ENCODE measurements around the gene SLC4A4. TPM values are rescaled to one million over a fixed set of nuclear protein-coding genes. Genes with fewer than 3 reads are reported as not detected.

Gene SLC4A4
- total RNA-seq, 1 donor from 2014 or later, result 3.0 TPM

- peaks cover 5% of the 10 kb centered on the region for H3K9me3 ChIP-seq (ENCODE audit: insufficient read depth, low read depth, low read length)
- TF ChIP-seq, protein P1, sequence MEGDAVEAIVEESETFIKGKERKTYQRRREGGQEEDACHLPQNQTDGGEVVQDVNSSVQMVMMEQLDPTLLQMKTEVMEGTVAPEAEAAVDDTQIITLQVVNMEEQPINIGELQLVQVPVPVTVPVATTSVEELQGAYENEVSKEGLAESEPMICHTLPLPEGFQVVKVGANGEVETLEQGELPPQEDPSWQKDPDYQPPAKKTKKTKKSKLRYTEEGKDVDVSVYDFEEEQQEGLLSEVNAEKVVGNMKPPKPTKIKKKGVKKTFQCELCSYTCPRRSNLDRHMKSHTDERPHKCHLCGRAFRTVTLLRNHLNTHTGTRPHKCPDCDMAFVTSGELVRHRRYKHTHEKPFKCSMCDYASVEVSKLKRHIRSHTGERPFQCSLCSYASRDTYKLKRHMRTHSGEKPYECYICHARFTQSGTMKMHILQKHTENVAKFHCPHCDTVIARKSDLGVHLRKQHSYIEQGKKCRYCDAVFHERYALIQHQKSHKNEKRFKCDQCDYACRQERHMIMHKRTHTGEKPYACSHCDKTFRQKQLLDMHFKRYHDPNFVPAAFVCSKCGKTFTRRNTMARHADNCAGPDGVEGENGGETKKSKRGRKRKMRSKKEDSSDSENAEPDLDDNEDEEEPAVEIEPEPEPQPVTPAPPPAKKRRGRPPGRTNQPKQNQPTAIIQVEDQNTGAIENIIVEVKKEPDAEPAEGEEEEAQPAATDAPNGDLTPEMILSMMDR (IDR thresholded peaks at IDR 0.05; ENCODE audit: insufficient read depth, low read depth, low read length), result no peak
- TF ChIP-seq EZH2 (IDR thresholded peaks at IDR 0.05; ENCODE audit: insufficient read depth, low read length), result no peak
- peak overlapping the region; percentile 47 for H3K27ac ChIP-seq (ENCODE audit: low read depth, low read length)
- H3K36me3 Mint-ChIP-seq (ENCODE audit: low read depth, unreplicated experiment), result no peaks in the 10 kb centered on the region
- H4K20me1 ChIP-seq (ENCODE audit: insufficient read depth, low read length), result no peaks in the 10 kb centered on the region
- H2AFZ ChIP-seq (ENCODE audit: low read depth, low read length), result no peak overlapping the region
- peaks cover 13% of the 10 kb centered on the region for H3K4me1 Mint-ChIP-seq (ENCODE audit: low read depth, unreplicated experiment)
- DNase-seq (ENCODE audit: low read depth) (peak; percentile 73), FAIRE-seq (peak; percentile 56)
- peak overlapping the region; percentile 34 for H3K4me2 ChIP-seq (ENCODE audit: low read length)
- peak overlapping the region; percentile 74 for H3K27ac Mint-ChIP-seq (ENCODE audit: unreplicated experiment)
- H3K9ac ChIP-seq (ENCODE audit: low read length), result peak overlapping the region; percentile 12
- H3K27me3 Mint-ChIP-seq (ENCODE audit: low read depth, unreplicated experiment), result no peaks in the 10 kb centered on the region
- H3K36me3 ChIP-seq (ENCODE audit: insufficient read depth, low read length), result no peaks in the 10 kb centered on the region
- H3K27me3 ChIP-seq (ENCODE audit: insufficient read depth, low read length), result no peaks in the 10 kb centered on the region
- H3K9me3 Mint-ChIP-seq (ENCODE audit: unreplicated experiment), result peaks cover 3% of the 10 kb centered on the region
- peak overlapping the region; percentile 12 for H3K4me3 Mint-ChIP-seq (ENCODE audit: unreplicated experiment)
- no peaks in the 10 kb centered on the region for H3K79me2 ChIP-seq (ENCODE audit: insufficient read depth, low read length)
- H3K4me1 ChIP-seq (ENCODE audit: insufficient read depth, low read length), result peaks cover 11% of the 10 kb centered on the region
- H3K4me3 ChIP-seq (ENCODE audit: insufficient read depth, low read depth, low read length), result no peak overlapping the region
Observed at GRCh38 chr4:71607780-71608677, 269.2 kb downstream of the SLC4A4 start.

DNA sequence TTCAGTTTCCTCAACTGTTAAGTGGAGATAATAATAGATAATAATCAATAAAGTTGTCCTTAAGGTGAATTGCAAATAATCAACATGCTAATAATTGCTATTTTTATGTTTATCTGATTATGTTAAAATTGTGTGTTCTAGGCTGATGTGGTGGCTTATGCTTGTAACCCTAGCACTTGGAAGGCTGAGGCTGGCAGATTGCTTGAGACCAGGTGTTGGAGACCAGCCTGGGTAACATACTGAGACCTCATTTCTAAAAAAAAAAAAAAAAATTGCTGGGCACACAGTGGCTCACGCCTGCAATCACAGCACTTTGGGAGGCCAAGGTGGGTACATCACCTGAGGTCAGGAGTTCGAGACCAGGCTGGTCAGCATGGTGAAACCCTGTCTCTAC, 269.9 kb downstream of the SLC4A4 start:
- Histone ChIP-seq H3K4me1 (ENCODE audit: insufficient read depth, low read length) (peaks cover 11% of the 10 kb centered on the region), H3K9ac (ENCODE audit: low read length) (peak overlapping the region; percentile 12), H4K20me1 (ENCODE audit: insufficient read depth, low read length) (no peaks in the 10 kb centered on the region), H3K9me3 (ENCODE audit: insufficient read depth, low read depth, low read length) (peaks cover 5% of the 10 kb centered on the region), H3K4me2 (ENCODE audit: low read length) (peak overlapping the region; percentile 34), H3K4me3 (ENCODE audit: insufficient read depth, low read depth, low read length) (no peak overlapping the region), H3K27me3 (ENCODE audit: insufficient read depth, low read length) (no peaks in the 10 kb centered on the region), H3K27ac (ENCODE audit: low read depth, low read length) (peak overlapping the region; percentile 47), H3K36me3 (ENCODE audit: insufficient read depth, low read length) (no peaks in the 10 kb centered on the region), H3K79me2 (ENCODE audit: insufficient read depth, low read length) (no peaks in the 10 kb centered on the region), H2AFZ (ENCODE audit: low read depth, low read length) (no peak overlapping the region)
- FAIRE-seq (no peak), DNase-seq (ENCODE audit: low read depth) (no peak)
- peak overlapping the region; percentile 74 for H3K27ac Mint-ChIP-seq (ENCODE audit: unreplicated experiment)
- H3K4me3 Mint-ChIP-seq (ENCODE audit: unreplicated experiment), result peak overlapping the region; percentile 12
- H3K27me3 Mint-ChIP-seq (ENCODE audit: low read depth, unreplicated experiment), result no peaks in the 10 kb centered on the region
- peaks cover 11% of the 10 kb centered on the region for H3K4me1 Mint-ChIP-seq (ENCODE audit: low read depth, unreplicated experiment)
- TF ChIP-seq, protein P1 (IDR thresholded peaks at IDR 0.05; ENCODE audit: insufficient read depth, low read depth, low read length), result no peak
- TF ChIP-seq EZH2 (IDR thresholded peaks at IDR 0.05; ENCODE audit: insufficient read depth, low read length), result no peak
- no peaks in the 10 kb centered on the region for H3K36me3 Mint-ChIP-seq (ENCODE audit: low read depth, unreplicated experiment)
- peaks cover 3% of the 10 kb centered on the region for H3K9me3 Mint-ChIP-seq (ENCODE audit: unreplicated experiment)

DNA sequence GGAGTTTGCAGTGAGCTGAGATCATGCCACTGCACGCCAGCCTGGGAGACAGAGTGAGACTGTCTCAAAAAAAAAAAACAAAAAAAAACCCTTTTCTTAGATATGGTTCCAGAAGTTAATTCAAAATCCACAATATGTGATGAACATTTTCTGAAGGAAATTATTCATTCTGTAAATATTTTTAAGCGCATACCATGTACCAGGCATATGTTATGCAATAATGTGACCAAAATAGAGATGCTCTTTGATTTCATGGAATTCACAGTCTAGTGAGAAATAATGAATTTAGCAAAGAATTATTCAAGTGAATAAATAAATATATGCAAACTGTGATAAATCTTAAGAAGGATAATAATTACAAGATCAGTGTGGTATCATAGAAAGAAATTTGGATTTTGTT, 270.3 kb downstream of the SLC4A4 start:
- DNase-seq (ENCODE audit: low read depth) (no peak), FAIRE-seq (no peak)
- Histone ChIP-seq H3K36me3 (ENCODE audit: insufficient read depth, low read length) (no peaks in the 10 kb centered on the region), H3K9me3 (ENCODE audit: insufficient read depth, low read depth, low read length) (peaks cover 5% of the 10 kb centered on the region), H3K79me2 (ENCODE audit: insufficient read depth, low read length) (no peaks in the 10 kb centered on the region), H3K27me3 (ENCODE audit: insufficient read depth, low read length) (no peaks in the 10 kb centered on the region), H3K4me1 (ENCODE audit: insufficient read depth, low read length) (peaks cover 11% of the 10 kb centered on the region), H3K27ac (ENCODE audit: low read depth, low read length) (peak overlapping the region; percentile 47), H3K4me2 (ENCODE audit: low read length) (no peak overlapping the region), H3K9ac (ENCODE audit: low read length) (no peak overlapping the region), H2AFZ (ENCODE audit: low read depth, low read length) (no peak overlapping the region), H4K20me1 (ENCODE audit: insufficient read depth, low read length) (no peaks in the 10 kb centered on the region), H3K4me3 (ENCODE audit: insufficient read depth, low read depth, low read length) (no peak overlapping the region)
- no peak for TF ChIP-seq EZH2 (IDR thresholded peaks at IDR 0.05; ENCODE audit: insufficient read depth, low read length)
- TF ChIP-seq, protein P1 (IDR thresholded peaks at IDR 0.05; ENCODE audit: insufficient read depth, low read depth, low read length), result no peak
- Mint-ChIP-seq H3K4me3 (ENCODE audit: unreplicated experiment) (no peak overlapping the region), H3K4me1 (ENCODE audit: low read depth, unreplicated experiment) (peaks cover 11% of the 10 kb centered on the region), H3K36me3 (ENCODE audit: low read depth, unreplicated experiment) (no peaks in the 10 kb centered on the region), H3K27ac (ENCODE audit: unreplicated experiment) (peak overlapping the region; percentile 74), H3K9me3 (ENCODE audit: unreplicated experiment) (peaks cover 3% of the 10 kb centered on the region), H3K27me3 (ENCODE audit: low read depth, unreplicated experiment) (no peaks in the 10 kb centered on the region)
